ENCODE measurements around the gene SUN5.
A peak's percentile ranks its signal among the peaks of the same experiment; 100 is the strongest.
"Not testable (repeated sequence)": the region's sequence is repeated elsewhere in the genome, so short reads cannot be mapped to it uniquely, and the experiment has no call there.

The SUN5 gene

GRCh38 chr20:32965115-32965514 is 39.1 kb downstream of the SUN5 start:
- DNase-seq (ENCODE audit: low spot score): no peak

DNA sequence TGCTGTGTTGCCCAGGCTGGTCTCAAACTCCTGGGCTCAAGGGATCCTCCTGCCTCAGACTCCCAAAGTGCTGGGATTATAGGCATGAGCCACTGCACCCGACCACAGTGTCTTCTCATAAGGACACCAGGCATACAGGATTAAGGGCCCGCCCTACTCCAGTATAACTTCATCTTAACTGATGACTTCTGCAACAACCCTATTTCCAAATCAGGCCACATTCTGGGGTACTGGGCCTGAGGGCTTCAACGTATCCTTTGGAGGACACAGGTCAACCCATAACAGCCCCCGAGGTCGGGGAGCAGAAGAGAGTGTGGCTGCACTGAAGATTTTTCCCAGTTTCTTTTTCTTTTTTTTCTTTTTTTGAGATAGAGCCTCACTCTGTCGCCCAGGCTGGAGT is 39.7 kb downstream of the SUN5 start:
- DNase-seq (ENCODE audit: low spot score): no peak

DNA sequence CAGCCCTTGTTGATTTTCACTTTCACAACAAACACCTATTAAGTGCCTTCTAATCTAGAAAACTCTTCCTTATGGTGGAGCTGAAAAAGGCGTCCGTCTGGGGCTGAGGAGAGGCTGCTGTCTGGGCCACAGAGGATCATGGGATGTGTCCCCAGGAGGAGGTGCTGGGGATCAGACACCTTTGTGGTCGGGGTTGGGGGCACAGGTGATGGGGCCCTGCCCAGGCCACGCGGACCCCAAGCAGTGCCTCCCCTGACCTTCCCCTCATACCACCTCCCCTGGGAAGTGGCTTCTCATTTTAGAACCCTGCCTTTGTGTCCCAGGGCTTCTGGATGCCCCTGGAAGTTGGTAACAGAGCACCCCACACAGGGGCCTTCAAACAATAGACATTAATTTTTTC is 41.1 kb downstream of the SUN5 start:
- no peak for DNase-seq (ENCODE audit: low spot score)

DNA sequence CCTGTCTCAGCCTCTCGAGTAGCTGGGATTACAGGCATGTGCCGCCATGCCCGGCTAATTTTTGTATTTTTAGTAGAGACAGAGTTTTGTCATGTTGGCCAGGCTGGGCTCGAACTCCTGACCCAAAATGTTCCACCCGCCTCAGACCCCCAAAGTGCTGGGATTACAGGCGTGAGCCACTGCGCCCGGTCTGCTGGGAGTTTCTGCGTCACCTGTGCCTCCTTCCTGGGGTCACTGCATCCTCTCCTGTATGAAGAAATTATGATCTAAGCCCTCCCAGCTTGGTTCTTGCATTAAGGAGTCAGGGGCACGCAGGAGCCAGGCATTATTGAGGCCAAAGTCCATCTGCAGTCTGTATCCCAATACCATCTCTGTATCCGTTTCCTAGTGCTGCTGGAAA is 41.6 kb downstream of the SUN5 start:
- DNase-seq (ENCODE audit: low spot score): not testable (repeated sequence)

DNA sequence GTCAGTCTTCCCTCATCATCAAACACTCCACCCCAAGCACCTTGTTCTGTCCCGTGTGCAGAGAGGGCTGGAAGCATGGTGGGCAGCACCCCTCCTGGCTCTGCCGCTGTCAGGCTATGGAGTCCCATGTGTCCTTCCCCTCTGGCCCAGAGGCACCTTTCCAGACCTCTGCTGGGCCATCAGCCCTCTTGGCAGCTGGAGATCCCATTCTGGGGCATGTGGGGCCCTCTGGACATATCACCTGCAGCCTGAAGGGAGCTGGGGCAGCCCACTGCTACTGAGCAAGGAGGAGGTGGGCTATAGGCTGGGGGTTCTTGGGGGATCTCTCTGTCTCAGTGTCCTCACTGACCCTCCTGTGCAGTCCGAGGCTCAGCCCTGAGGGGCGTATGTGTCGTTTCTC is 42.2 kb downstream of the SUN5 start:
- no peak for DNase-seq (ENCODE audit: low spot score)

DNA sequence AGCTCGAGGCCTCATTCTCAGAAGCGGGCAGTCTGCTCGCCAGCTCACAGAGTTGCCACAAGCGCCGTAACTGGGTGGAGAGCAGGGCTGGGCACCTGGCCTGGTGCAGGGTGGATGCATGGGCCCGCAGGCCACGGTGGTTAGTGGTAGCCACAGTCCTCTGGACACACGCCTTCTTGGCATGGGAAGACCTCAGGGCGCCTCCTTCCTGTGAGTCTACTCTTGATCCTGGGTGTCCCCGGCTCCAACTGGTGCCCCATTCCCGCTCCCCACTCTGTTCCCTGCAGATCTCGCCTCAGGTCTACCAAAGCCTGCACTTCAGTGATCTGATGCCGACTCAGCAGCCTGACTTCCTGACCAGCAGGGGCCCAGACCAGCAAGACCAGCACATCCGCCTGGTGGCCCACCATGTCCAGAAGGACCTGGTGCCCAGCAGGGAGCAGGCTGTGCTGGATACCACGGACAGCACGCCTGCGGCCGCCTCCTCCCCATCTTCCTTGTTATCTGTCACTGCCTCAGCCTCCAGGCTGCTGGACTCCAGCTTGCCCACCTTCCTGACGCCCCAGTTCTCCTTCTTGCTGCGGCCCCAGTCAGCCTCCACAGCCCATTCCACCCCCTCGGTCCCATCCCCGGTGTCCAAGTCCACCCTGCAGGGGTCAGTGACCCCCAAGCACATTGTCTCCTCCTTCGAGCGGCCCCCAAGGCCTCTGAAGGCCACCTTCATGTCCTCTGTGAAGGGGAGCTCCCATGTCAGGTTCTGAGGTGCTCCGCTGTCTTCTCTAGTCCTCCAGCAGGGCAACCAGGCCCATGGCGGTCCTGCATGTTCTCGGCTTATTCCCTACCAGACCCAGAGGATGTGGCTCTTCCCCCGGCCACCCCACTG is 43.1 kb downstream of the SUN5 start:
- DNase-seq (ENCODE audit: low spot score): no peak

GRCh38 chr20:32960222-32960518 is 44.1 kb downstream of the SUN5 start:
- DNase-seq (ENCODE audit: low spot score): no peak

DNA sequence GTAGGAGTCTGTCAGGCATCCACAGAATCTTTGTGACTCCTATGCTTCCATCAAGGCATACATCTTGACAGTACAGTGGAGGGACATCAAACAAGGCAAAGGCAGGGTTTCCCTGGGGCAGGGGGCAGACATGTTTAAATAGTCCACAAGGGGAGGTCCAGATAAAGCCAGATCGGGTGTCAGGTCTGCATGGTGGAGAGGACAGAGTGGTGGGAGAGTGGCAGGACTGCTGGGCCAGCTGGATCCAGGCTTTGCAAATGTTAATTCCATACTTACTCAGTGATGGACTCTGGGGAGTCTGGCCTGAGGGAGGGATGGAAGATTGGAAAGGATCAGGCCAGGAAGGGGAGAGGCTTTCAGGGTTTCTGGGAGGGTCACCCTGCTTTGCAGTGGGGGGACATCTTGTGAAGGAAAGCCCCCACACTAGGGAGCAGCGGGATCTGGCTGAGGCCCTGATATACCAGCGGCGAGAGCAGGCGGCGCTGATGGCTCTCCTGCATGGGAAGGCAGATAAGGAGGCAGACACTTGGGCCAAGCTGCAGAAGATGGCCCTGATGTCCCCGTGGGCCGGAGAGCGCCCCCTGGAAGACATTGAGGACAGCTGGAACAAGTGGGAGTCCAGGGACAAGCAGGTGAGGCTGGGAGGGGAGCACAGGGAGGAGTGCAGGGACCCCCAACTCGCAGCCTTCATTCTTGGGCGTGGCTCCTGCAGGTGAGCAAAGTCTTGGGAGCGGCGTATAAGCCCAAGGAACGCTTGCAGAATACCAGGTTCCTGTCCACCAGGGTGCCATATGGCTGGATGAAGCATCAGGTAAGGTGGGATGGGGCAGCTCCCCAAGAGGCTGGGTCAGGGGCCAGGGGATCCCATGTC is 44.6 kb downstream of the SUN5 start:
- no peak for DNase-seq (ENCODE audit: low spot score)

GRCh38 chr20:32958574-32958973 is 45.7 kb downstream of the SUN5 start:
- DNase-seq (ENCODE audit: low spot score): no peak

GRCh38 chr20:32957459-32957858 is 46.8 kb downstream of the SUN5 start:
- no peak for DNase-seq (ENCODE audit: low spot score)

GRCh38 chr20:32950539-32950938 is 53.7 kb downstream of the SUN5 start:
- DNase-seq (ENCODE audit: low spot score): not testable (repeated sequence)

- DNase-seq (ENCODE audit: low spot score): no peak
Measured at GRCh38 chr20:32946629-32947028, 57.6 kb downstream of the SUN5 start.

- peak; percentile 41 for DNase-seq (ENCODE audit: low spot score)
Measured at GRCh38 chr20:32945710-32946221, 58.5 kb downstream of the SUN5 start.

DNA sequence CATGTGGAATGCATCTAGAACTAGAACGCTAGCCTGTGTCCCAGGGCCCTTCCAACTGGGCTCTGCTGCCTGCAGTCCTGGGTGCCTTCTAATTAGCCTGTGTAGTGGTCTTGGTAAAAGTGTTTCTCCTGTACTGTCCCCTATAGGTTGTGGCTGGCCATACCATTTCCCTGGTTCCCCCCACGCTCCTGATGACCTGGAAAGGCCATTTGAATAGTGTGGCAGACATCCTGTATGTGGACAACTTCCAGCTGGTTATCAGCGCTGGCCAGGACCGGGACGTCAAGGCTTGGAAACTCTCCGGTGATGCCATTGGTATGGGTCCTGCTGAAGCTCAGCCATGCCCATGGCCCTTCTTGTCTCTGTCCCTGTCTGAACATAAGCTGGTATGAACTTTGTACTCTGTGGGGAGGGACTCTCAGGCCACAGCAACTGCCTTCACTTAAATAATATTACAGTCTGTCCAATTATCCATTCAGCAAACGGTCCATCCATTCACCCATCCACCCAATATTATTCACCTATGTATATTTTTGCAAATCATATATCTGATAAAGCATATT is 60.7 kb downstream of the SUN5 start:
- no peak for DNase-seq (ENCODE audit: low spot score)

DNA sequence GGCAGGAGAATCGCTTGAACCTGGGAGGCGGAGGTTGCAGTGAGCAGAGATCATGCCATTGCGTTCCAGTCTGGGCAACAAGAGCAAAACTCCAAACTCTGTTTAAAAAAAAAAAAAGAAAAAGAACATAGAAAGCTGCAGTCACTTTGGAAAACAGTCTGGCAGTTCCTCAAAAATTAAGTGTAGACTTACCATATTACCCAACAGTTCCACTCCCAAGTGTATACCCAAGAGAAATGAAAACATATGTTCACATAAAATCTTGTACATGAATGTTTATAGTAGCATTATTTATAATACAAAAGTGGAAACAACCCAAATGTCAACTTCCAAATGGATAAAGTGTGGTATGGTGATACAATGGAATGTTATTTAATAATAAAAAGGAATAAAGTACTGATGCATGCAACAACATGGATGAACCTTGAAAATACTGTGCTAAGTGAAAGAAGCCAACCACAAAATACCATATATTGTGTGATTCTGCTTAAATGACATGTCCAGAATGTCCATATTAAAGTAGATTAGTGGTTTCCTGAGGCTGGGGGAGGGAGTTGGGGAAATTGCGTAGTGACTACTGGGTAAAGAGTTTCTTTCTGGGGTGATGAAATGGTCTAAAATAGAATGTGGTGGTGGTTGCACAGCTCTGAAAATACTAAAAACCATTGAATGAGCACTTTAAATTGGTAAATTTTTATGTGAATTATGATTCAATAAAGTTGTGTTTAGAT is 62.9 kb downstream of the SUN5 start:
- DNase-seq (ENCODE audit: low spot score): no peak

DNA sequence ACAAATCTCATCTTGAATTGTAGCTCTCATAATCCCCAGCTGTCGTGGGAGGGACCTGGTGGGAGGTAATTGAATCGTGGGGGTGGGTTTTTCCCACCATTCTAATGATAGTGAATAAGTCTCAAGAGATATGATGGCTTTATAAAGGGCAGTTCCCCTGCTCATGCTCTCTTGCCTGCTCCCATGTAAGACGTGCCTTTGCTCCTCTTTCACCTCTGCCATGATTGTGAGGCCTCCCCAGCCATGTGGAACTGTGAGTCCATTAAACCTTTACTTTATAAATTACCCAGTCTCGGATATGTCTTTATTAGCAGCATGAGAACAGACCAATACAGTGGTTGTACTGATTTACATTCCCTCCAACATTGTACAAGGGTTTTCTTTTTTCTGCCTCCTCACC is 69.7 kb downstream of the SUN5 start:
- DNase-seq (ENCODE audit: low spot score): no peak
